A549 treated with AZD9567 at 1 μM for 4 hours (cell line): ENCODE data around the gene RTN1. TPM values are rescaled to one million over a fixed set of nuclear protein-coding genes. Genes with fewer than 3 reads are reported as not detected.

Source experiments
- total RNA-seq: library from RNA; stranded (reverse); fragments of 200-300 nt; extraction: Qiagen RNA extraction; gene quantifications from 5 replicates; pipeline ENCODE4 v1.2.3, GENCODE V29; 2022; ENCODE audit not compliant: insufficient read depth

Gene RTN1, protein sequence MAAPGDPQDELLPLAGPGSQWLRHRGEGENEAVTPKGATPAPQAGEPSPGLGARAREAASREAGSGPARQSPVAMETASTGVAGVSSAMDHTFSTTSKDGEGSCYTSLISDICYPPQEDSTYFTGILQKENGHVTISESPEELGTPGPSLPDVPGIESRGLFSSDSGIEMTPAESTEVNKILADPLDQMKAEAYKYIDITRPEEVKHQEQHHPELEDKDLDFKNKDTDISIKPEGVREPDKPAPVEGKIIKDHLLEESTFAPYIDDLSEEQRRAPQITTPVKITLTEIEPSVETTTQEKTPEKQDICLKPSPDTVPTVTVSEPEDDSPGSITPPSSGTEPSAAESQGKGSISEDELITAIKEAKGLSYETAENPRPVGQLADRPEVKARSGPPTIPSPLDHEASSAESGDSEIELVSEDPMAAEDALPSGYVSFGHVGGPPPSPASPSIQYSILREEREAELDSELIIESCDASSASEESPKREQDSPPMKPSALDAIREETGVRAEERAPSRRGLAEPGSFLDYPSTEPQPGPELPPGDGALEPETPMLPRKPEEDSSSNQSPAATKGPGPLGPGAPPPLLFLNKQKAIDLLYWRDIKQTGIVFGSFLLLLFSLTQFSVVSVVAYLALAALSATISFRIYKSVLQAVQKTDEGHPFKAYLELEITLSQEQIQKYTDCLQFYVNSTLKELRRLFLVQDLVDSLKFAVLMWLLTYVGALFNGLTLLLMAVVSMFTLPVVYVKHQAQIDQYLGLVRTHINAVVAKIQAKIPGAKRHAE
- total RNA-seq: 0.03 to 0.14 TPM (median 0.09 TPM) in 3 of 5 replicates, not detected in the others

GRCh38 chr14:59870277-59871165 is at the start of gene RTN1:
TSS of gene RTN1 (minus strand) at chr14:59870776. CDS start at chr14:59870630, 146 bp downstream.

DNA sequence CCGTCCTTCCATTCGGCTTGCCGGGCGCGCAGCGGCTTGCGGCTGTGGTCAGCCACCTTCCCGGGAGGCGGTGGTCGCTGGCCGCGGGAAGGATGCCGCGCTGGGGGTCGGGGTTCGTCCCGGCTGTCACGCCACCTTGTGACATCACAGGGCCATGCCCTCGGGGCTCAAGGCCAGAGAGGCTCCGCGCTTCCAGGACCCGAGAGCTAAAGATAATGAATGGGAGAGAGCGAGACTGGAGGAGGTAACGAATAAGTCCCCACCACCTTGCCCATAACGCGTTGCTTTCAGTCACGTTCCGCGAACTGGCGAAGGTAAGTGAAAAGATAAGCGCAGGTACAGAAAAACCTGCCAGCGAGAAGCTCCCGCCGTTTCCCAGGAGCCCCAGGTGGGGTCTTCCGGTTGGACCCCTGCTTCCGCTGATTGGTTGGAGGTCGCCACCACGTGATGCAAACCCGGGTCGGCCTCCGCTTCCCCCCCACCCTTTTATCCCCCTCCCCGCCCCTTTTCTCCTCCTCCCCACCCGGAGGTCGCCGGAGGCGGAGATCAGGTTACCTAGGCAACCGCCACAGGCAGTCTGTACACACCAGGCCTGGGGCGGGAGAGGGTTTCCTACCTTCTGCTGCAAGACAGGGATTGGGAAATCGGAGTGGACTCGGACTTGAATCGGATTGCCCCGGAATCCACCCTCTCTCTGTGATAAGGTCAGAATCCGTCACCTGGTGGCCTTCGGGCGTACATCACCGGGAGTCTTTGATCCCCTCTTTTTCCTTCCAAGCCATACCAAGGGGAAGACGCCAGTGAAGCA is 49.2 kb upstream of the RTN1 start, which contains the start of gene LRRC9:
Gene LRRC9, plus strand, starts transcription at position 575 of the 808 bp plus-strand sequence.

GRCh38 chr14:59576332-59577294 is 294.0 kb downstream of the RTN1 start, which contains the start of gene CCDC175:
TSS of gene CCDC175 (minus strand) at chr14:59576812. CDS start at chr14:59576775, 37 bp downstream.

Other genes with a start within 250 kb of the RTN1 start
- gene LRRC9, start 49.4 kb upstream of the RTN1 start, total RNA-seq: not detected in 5 replicates
- gene PCNX4, start 221.1 kb upstream of the RTN1 start, total RNA-seq: 25.7 to 50.2 TPM (median 31.2 TPM) in 5 replicates